SK-N-SH treated with all-trans-retinoic acid at 6 μM for 48 hours (cell line): ENCODE measurements around the gene ANKRD44.

ENCODE experiments used
- ARNTL ChIP-seq: fragments of 450-650 bp; formaldehyde crosslinking; IDR thresholded peaks from 2 replicates; pipeline ENCODE4 v1.5.0; 2020; ENCODE audit warnings: low read depth, mild to moderate bottlenecking, moderate library complexity, borderline replicate concordance
- BACH2 ChIP-seq: fragments of 250-450 bp; sonication (Bioruptor Pico); IDR thresholded peaks from 2 replicates; pipeline ENCODE4 v1.9.0; 2021; ENCODE audit warnings: mild to moderate bottlenecking, borderline replicate concordance
- PATZ1 ChIP-seq: fragments of 250-450 bp; sonication (Bioruptor Pico); IDR thresholded peaks from 2 replicates; pipeline ENCODE4 v1.8.0; 2020; ENCODE audit warnings: mild to moderate bottlenecking, moderate library complexity, borderline replicate concordance
- PPARA ChIP-seq: fragments of 250-450 bp; sonication (Bioruptor Pico); IDR thresholded peaks from 2 replicates; pipeline ENCODE4 v1.5.0; 2020; ENCODE audit warnings: mild to moderate bottlenecking, borderline replicate concordance
- TSHZ2 ChIP-seq: fragments of 250-450 bp; sonication (Bioruptor Pico); IDR thresholded peaks from 2 replicates; pipeline ENCODE4 v1.5.0; 2020; ENCODE audit warnings: mild to moderate bottlenecking, moderate library complexity
- ZFP30 ChIP-seq: fragments of 450-650 bp; formaldehyde crosslinking; IDR thresholded peaks from 2 replicates; pipeline ENCODE4 v1.5.0; 2022; ENCODE audit warnings: mild to moderate bottlenecking, moderate library complexity
- ZNF565 ChIP-seq: fragments of 450-650 bp; formaldehyde crosslinking; conservative IDR thresholded peaks from 2 replicates; pipeline ENCODE4 v1.5.0; 2020; ENCODE audit warnings: low read depth, mild to moderate bottlenecking, moderate library complexity
- ZNF8 ChIP-seq: fragments of 450-650 bp; formaldehyde crosslinking; IDR thresholded peaks from 2 replicates; pipeline ENCODE4 v1.5.0; 2020; ENCODE audit warnings: mild to moderate bottlenecking, moderate library complexity

- TF ChIP-seq BACH2 (no peak), ZFP30 (CRISPR knock-in tag) (no peak), ARNTL (CRISPR knock-in tag) (no peak), PATZ1 (no peak), TSHZ2 (CRISPR knock-in tag) (no peak), ZNF8 (CRISPR knock-in tag) (no peak), ZNF565 (CRISPR knock-in tag) (no peak), PPARA (CRISPR knock-in tag) (no peak)
These were observed 235.3 kb downstream of the ANKRD44 start for GRCh38 chr2:197075281-197075680.
